Measurements from ENCODE around the gene KCTD16.

DNA sequence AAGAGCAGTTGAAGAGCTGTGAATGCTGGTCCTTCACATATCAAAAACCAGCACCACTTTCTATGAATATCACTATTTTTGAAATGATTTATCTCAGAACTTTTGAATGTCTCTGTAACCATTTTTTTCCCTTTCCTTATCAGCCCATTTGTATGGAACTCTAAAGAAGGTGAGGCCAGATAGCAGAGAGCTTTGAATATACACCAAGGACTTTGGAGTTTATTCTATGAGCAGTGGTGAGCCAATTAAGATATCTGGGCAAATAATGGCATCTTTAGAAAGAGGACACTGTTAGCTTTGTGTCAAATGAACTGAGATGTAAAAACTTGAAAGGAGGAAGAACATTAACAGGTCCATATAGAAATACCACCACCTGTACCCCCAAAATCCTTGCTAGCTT is 22.0 kb downstream of the KCTD16 start:
- TF ChIP-seq, protein P1, sequence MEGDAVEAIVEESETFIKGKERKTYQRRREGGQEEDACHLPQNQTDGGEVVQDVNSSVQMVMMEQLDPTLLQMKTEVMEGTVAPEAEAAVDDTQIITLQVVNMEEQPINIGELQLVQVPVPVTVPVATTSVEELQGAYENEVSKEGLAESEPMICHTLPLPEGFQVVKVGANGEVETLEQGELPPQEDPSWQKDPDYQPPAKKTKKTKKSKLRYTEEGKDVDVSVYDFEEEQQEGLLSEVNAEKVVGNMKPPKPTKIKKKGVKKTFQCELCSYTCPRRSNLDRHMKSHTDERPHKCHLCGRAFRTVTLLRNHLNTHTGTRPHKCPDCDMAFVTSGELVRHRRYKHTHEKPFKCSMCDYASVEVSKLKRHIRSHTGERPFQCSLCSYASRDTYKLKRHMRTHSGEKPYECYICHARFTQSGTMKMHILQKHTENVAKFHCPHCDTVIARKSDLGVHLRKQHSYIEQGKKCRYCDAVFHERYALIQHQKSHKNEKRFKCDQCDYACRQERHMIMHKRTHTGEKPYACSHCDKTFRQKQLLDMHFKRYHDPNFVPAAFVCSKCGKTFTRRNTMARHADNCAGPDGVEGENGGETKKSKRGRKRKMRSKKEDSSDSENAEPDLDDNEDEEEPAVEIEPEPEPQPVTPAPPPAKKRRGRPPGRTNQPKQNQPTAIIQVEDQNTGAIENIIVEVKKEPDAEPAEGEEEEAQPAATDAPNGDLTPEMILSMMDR (IDR thresholded peaks at IDR 0.05), result no peak
- no peak for TF ChIP-seq POLR2A (IDR thresholded peaks at IDR 0.05)
